Measurements from ENCODE around the gene NRL. TPM values are rescaled to one million over a fixed set of nuclear protein-coding genes. Genes with fewer than 3 reads are reported as not detected.

Gene NRL
- polyA plus RNA-seq, 1 donor (not counting 4 experiments of a cell fraction or from before 2014, with no cell fraction given) = 0.29 TPM

GRCh38 chr14:24075485-24076301 lies 39.1 kb downstream of the NRL start:
- DNase-seq (ENCODE audit: low read depth, low spot score) = no peak
- H4K20me1 ChIP-seq (ENCODE audit: control insufficient read depth, extremely low read depth, insufficient read depth, low read length) = no peaks in the 10 kb centered on the region
- no peak overlapping the region for H3K9ac ChIP-seq (ENCODE audit: control insufficient read depth, extremely low read depth, insufficient read depth, low read length)
- H3K9me1 ChIP-seq (ENCODE audit: control insufficient read depth, extremely low read depth, insufficient read depth, low read length) = no peaks in the 10 kb centered on the region
- no peak overlapping the region for H3K4me2 ChIP-seq (ENCODE audit: control insufficient read depth, extremely low read depth, insufficient read depth, low read depth, low read length)
- H3K36me3 ChIP-seq (ENCODE audit: control insufficient read depth in 2 of 2, extremely low read depth in 1 of 2, insufficient read depth in 2 of 2, low read length in 2 of 2) = no peaks in the 10 kb centered on the region
- H3K4me1 ChIP-seq (ENCODE audit: control insufficient read depth, extremely low read depth, insufficient read depth, low read length) = peaks cover 3% of the 10 kb centered on the region
- H3K27me3 ChIP-seq (ENCODE audit: control insufficient read depth, extremely low read depth, insufficient read depth, low read length) = peaks cover 27% of the 10 kb centered on the region
- TF ChIP-seq EZH2 (IDR thresholded peaks at IDR 0.05; ENCODE audit: low read length) (no peak), CTCF (optimal IDR thresholded peaks at IDR 0.05 in 1 of 3, IDR thresholded peaks at IDR 0.05 in 1 of 3, conservative IDR thresholded peaks at IDR 0.05 in 1 of 3; ENCODE audit: extremely low read depth in 1 of 3, insufficient read depth in 2 of 3, low read length in 3 of 3) (no peak)
- no peak overlapping the region for H2AFZ ChIP-seq (ENCODE audit: control insufficient read depth, low read length)
- no peak overlapping the region for H3K4me3 ChIP-seq (ENCODE audit: control insufficient read depth in 2 of 3, extremely low read depth in 1 of 3, insufficient read depth in 2 of 3, low read depth in 1 of 3, low read length in 3 of 3)
- H3K79me2 ChIP-seq (ENCODE audit: control insufficient read depth, insufficient read depth, low read length) = no peaks in the 10 kb centered on the region
- FAIRE-seq = no peak
- H3K9me3 ChIP-seq (ENCODE audit: control insufficient read depth, low read depth, low read length) = no peaks in the 10 kb centered on the region
- H3K27ac ChIP-seq (ENCODE audit: control insufficient read depth, insufficient read depth, low read length) = no peak overlapping the region
- dilution Hi-C loops (cut with MboI; ENCODE audit: extremely low pct_ligation_motif_present, low sequenced_read_pairs) = no loop called here

- Histone ChIP-seq H4K20me1 (ENCODE audit: control insufficient read depth, extremely low read depth, insufficient read depth, low read length) (no peaks in the 10 kb centered on the region), H3K9ac (ENCODE audit: control insufficient read depth, extremely low read depth, insufficient read depth, low read length) (no peak overlapping the region)
- no peak for FAIRE-seq
These were observed 39.9 kb downstream of the NRL start for GRCh38 chr14:24074625-24075484.

More at GRCh38 chr14:24074625-24075484, 39.9 kb downstream of the NRL start:
- Histone ChIP-seq H3K27me3 (ENCODE audit: control insufficient read depth, extremely low read depth, insufficient read depth, low read length) (peaks cover 27% of the 10 kb centered on the region), H3K9me3 (ENCODE audit: control insufficient read depth, low read depth, low read length) (no peaks in the 10 kb centered on the region), H3K79me2 (ENCODE audit: control insufficient read depth, insufficient read depth, low read length) (no peaks in the 10 kb centered on the region), H3K4me3 (ENCODE audit: control insufficient read depth in 2 of 3, extremely low read depth in 1 of 3, insufficient read depth in 2 of 3, low read depth in 1 of 3, low read length in 3 of 3) (no peak overlapping the region), H3K9me1 (ENCODE audit: control insufficient read depth, extremely low read depth, insufficient read depth, low read length) (no peaks in the 10 kb centered on the region), H2AFZ (ENCODE audit: control insufficient read depth, low read length) (no peak overlapping the region), H3K36me3 (ENCODE audit: control insufficient read depth in 2 of 2, extremely low read depth in 1 of 2, insufficient read depth in 2 of 2, low read length in 2 of 2) (no peaks in the 10 kb centered on the region), H3K4me1 (ENCODE audit: control insufficient read depth, extremely low read depth, insufficient read depth, low read length) (no peaks in the 10 kb centered on the region), H3K4me2 (ENCODE audit: control insufficient read depth, extremely low read depth, insufficient read depth, low read depth, low read length) (no peak overlapping the region), H3K27ac (ENCODE audit: control insufficient read depth, insufficient read depth, low read length) (no peak overlapping the region)
- TF ChIP-seq CTCF (optimal IDR thresholded peaks at IDR 0.05 in 1 of 3, IDR thresholded peaks at IDR 0.05 in 1 of 3, conservative IDR thresholded peaks at IDR 0.05 in 1 of 3; ENCODE audit: extremely low read depth in 1 of 3, insufficient read depth in 2 of 3, low read length in 3 of 3) = no peak
- DNase-seq (ENCODE audit: low read depth, low spot score) = no peak
- dilution Hi-C loops (cut with MboI; ENCODE audit: extremely low pct_ligation_motif_present, low sequenced_read_pairs) = no loop called here

Data from keratinocyte (primary cell).